Stomach (tissue), 9 donors: ENCODE data around the gene SERTAD3. TPM values are rescaled to one million over a fixed set of nuclear protein-coding genes. Genes with fewer than 3 reads are reported as not detected.

Experiments used
- DNase-seq, 2 donors: peaks; one replicate each; pipeline versions ENCODE4 v3.0.0 to v3.0.0-alpha.2; 2013 to 2019
- H3K27ac ChIP-seq, 5 donors: fragments of 200-600 bp in 4 of 5; sonication (generic) in 4 of 5; one replicate each; pipeline ENCODE4 v1.5.1; 2013 to 2019; ENCODE audit warnings: mild to moderate bottlenecking in 1 of 5, moderate library complexity in 1 of 5
- H3K27me3 ChIP-seq, 3 donors: fragments of 200-600 bp; sonication (generic); one replicate each; pipeline ENCODE4 v1.5.1; 2017 to 2019; ENCODE audit warnings: mixed run types in 1 of 3
- H3K36me3 ChIP-seq, 4 donors: fragments of 200-600 bp; sonication (generic); 1 replicate in 3 of 4; 2 replicates in 1 of 4; pipeline ENCODE4 v1.5.1; 2016 to 2019
- H3K4me1 ChIP-seq, 4 donors: fragments of 200-600 bp; sonication (generic); one replicate each; pipeline ENCODE4 v1.5.1; 2016 to 2019
- H3K4me3 ChIP-seq, 4 donors: fragments of 200-600 bp; sonication (generic) in 3 of 4; one replicate each; pipeline ENCODE4 v1.5.1; 2016 to 2019; ENCODE audit warnings: mild to moderate bottlenecking in 1 of 4
- H3K9me3 ChIP-seq, 4 donors: fragments of 200-600 bp; sonication (generic); one replicate each; pipeline ENCODE4 v1.5.1; 2016 to 2019
- EP300 ChIP-seq: sonication (generic); formaldehyde crosslinking; IDR thresholded peaks from one replicate; pipeline ENCODE4 v1.6.1; 2017; ENCODE audit warnings: antibody characterized with exemption
- POLR2A ChIP-seq, 4 donors: fragments of 450-650 bp; IDR thresholded peaks; one replicate each; pipeline ENCODE4 v1.6.1; 2016; ENCODE audit warnings: antibody characterized with exemption in 4 of 4, control low read depth in 2 of 4, mild to moderate bottlenecking in 1 of 4, moderate library complexity in 1 of 4
- POLR2AphosphoS5 ChIP-seq, 3 donors: sonication (generic); formaldehyde crosslinking; IDR thresholded peaks; one replicate each; pipeline ENCODE4 v1.6.1; 2016; ENCODE audit warnings: antibody characterized with exemption in 3 of 3
- WGBS, 5 donors: extraction: QIAGEN DNeasy Blood & Tissue Kit in 3 of 5; methylation state at CpG; one replicate each; pipeline versions ENCODE4 v1.1.5 to v1.1.7; 2013 to 2018; 5-methylcytosine and 5-hydroxymethylcytosine counted together
- intact Hi-C: fragments of 100-400 bp; cut with DNase I; formaldehyde crosslinking; loops from one replicate; pipeline ENCODE4 v1.15.1; 2023; ENCODE audit warnings: low total_unique reads
- polyA plus RNA-seq, 3 donors: library from polyadenylated mRNA; stranded (reverse); fragments of 200-250 nt; gene quantifications; one replicate each; pipeline ENCODE4 v1.2.3, GENCODE V29; 2013
- total RNA-seq, 5 donors: library from RNA; depleted of rRNA; stranded (reverse); fragments of >200 nt; gene quantifications; one replicate each; pipeline versions ENCODE4 v1.1.0 to v1.2.3, GENCODE V29; 2014 to 2016
- TF ChIP-seq, protein P1 (sequence below), 7 experiments: fragments of 450-650 bp in 4 of 7; fragments of 200-600 bp in 3 of 7; sonication (generic) in 3 of 7; IDR thresholded peaks; one replicate each; pipeline ENCODE4 v1.5.1; 2016 to 2019; ENCODE audit warnings: antibody characterized with exemption in 7 of 7, control low read depth in 2 of 7, mild to moderate bottlenecking in 1 of 7
- donor health status: healthy with polysubstance abuse.
- donor health status: Bipolar disorder and iron deficiency.
- donor health status: healthy.

The SERTAD3 gene
- total and polyA plus RNA-seq, 8 donors = 6.2 to 41.4 (median 27.7) TPM

DNA sequence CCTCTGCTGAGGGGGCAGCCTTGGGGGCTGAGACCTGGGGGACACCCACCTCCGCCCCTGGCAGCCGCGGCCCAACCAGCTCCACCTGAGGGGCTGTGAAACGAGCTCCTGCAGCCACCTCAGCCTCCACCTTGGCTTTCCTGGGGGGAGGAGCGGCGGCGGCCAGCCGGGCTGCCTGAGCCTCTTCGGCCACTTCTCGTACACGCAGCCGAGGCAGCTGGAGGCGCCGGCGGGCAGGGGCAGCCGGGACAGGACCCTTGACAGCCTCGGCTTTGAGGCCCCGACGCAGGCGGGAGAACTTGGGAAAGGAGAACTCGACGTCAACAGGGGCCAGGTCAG lies 46.6 kb downstream of the SERTAD3 start:
- Histone ChIP-seq H3K9me3 (no peaks in the 10 kb centered on the region), H3K27me3 (no peaks in the 10 kb centered on the region), H3K4me3 (no peak overlapping the region), H3K36me3 (peaks cover 0 to 21% (median 11%) of the 10 kb centered on the region in 4 donors), H3K27ac (no peak overlapping the region), H3K4me1 (peaks cover 0 to 18% (median 3%) of the 10 kb centered on the region in 4 donors)
- TF ChIP-seq EP300 (no peak), POLR2AphosphoS5 (IDR thresholded peaks at IDR 0.05) (no peak), POLR2A (IDR thresholded peaks at IDR 0.05) (no peak)
- TF ChIP-seq, protein P1, sequence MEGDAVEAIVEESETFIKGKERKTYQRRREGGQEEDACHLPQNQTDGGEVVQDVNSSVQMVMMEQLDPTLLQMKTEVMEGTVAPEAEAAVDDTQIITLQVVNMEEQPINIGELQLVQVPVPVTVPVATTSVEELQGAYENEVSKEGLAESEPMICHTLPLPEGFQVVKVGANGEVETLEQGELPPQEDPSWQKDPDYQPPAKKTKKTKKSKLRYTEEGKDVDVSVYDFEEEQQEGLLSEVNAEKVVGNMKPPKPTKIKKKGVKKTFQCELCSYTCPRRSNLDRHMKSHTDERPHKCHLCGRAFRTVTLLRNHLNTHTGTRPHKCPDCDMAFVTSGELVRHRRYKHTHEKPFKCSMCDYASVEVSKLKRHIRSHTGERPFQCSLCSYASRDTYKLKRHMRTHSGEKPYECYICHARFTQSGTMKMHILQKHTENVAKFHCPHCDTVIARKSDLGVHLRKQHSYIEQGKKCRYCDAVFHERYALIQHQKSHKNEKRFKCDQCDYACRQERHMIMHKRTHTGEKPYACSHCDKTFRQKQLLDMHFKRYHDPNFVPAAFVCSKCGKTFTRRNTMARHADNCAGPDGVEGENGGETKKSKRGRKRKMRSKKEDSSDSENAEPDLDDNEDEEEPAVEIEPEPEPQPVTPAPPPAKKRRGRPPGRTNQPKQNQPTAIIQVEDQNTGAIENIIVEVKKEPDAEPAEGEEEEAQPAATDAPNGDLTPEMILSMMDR (IDR thresholded peaks at IDR 0.05) = no peak
- WGBS, 5 donors = 92 to 97% (median 96%) methylated on average over 21 to 22 of the region's 22 CpGs
- intact Hi-C loops = no loop called here
- no peak for DNase-seq

DNA sequence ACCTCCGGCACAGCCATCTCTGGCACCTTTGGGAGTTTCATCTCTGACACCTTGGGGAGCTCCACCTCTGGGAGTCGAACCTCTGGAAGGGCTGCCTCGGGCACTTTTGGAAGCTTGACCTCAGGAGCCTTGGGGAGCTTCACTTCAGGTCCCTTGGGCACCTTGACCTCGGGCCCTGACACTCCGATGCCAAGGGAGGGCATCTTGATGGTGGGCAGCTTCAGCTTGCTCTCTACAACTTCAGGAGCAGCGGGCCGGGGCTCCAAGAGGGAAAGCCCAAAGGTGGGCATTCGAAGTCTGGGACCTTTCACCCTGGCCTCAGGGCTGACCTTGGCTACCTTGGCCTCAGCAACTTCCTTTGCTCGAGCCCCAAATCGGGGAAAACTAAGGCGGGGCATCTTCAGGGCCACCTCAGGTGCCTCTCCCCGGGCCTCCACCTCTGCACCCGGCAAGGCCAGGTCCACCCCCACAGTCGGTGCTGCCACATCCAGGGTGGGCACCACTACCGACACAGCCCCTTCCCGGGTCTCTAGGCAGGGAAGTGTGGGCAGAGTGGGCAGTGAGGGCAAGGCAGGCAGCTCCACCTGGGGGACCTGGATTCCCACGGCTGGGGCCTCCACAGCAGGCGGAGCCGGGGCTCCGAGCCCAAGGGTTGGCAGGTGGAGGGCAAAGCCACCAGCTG lies 47.1 kb downstream of the SERTAD3 start:
- WGBS, 5 donors = 87 to 98% (median 89%) methylated on average over 9 to 20 of the region's 20 CpGs
- H3K27ac ChIP-seq = no peak overlapping the region

DNA sequence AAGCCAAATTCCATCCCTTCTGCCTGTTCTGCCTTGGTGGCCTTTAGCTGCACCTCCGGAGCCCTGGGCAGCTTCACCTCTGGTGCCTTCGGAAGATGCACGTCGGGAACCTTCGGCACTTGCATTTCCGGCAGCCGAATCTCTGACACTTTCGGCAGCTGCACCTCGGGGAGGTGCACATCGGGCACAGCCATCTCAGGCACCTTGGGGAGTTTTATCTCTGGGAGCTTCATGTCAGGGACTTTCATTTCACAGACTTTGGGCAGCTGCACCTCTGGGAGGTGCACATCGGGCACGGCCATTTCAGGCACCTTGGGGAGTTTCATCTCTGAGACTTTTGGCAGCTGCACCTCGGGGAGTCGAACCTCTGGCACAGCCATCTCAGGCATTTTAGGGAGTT lies 48.2 kb downstream of the SERTAD3 start:
- intact Hi-C loops = no loop called here
- Histone ChIP-seq H3K27me3 (no peaks in the 10 kb centered on the region), H3K36me3 (peaks cover 0 to 21% (median 11%) of the 10 kb centered on the region in 4 donors), H3K27ac (no peak overlapping the region), H3K9me3 (no peaks in the 10 kb centered on the region), H3K4me3 (no peak overlapping the region), H3K4me1 (peaks cover 0 to 18% (median 3%) of the 10 kb centered on the region in 4 donors)
- no peak for DNase-seq
- WGBS, 5 donors = 88 to 91% (median 90%) methylated on average over 14 of the region's 14 CpGs
- TF ChIP-seq, protein P1 (IDR thresholded peaks at IDR 0.05) = no peak
- no peak for TF ChIP-seq POLR2AphosphoS5 (IDR thresholded peaks at IDR 0.05)
- no peak for TF ChIP-seq EP300
- TF ChIP-seq POLR2A (IDR thresholded peaks at IDR 0.05) = no peak

More for the DNA sequence above, 47.1 kb downstream of the SERTAD3 start:
- Histone ChIP-seq H3K9me3 (no peaks in the 10 kb centered on the region), H3K4me3 (no peak overlapping the region), H3K4me1 (peaks cover 0 to 18% (median 3%) of the 10 kb centered on the region in 4 donors), H3K36me3 (peaks cover 0 to 21% (median 11%) of the 10 kb centered on the region in 4 donors), H3K27me3 (no peaks in the 10 kb centered on the region)
- intact Hi-C loops = no loop called here
- TF ChIP-seq, protein P1 (IDR thresholded peaks at IDR 0.05) = no peak
- TF ChIP-seq POLR2A (IDR thresholded peaks at IDR 0.05) (no peak), EP300 (no peak), POLR2AphosphoS5 (IDR thresholded peaks at IDR 0.05) (no peak)
- DNase-seq = no peak

DNA sequence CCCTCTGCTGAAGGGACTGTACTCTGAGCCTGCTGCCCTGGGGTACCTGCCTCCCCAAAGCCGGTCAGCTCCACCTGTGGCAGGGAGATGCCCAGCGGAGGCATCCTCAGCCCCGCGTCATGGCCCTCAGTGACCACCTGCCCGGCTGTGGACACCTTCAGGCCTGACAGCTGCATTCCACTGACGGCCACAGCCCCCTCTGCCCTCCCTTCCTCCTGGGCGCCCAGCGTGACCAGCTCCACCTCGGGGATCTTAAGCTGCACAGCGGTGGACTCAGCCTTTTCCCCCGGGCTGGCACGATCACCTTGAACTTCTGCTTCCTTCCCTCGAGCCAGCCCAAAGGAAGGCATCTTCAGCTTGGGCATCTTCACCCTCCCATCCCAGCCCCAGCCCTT lies 49.3 kb downstream of the SERTAD3 start:
- Histone ChIP-seq H3K4me3 (no peak overlapping the region), H3K27me3 (no peaks in the 10 kb centered on the region), H3K27ac (no peak overlapping the region), H3K9me3 (no peaks in the 10 kb centered on the region), H3K36me3 (peaks cover 0 to 21% (median 11%) of the 10 kb centered on the region in 4 donors), H3K4me1 (peaks cover 0 to 18% (median 3%) of the 10 kb centered on the region in 4 donors)
- no peak for TF ChIP-seq POLR2AphosphoS5 (IDR thresholded peaks at IDR 0.05)
- no peak for TF ChIP-seq POLR2A (IDR thresholded peaks at IDR 0.05)
- no peak for TF ChIP-seq EP300
- TF ChIP-seq, protein P1 (IDR thresholded peaks at IDR 0.05) = no peak
- DNase-seq = no peak
- intact Hi-C loops = no loop called here
- 65 to 82% (median 76%) methylated on average over 6 to 13 of the region's 13 CpGs for WGBS, 5 donors
